GM19351 (cell line): ENCODE data around the gene PCSK4.

Experiments
- ATAC-seq: cut with Tn5 transposase; IDR thresholded peaks from one replicate; pipeline ENCODE4 v1.9.1; 2021; ENCODE audit warnings: mild to moderate bottlenecking, moderate library complexity; ENCODE audit not compliant: unreplicated experiment

Gene PCSK4

GRCh38 chr19:1472231-1473084 lies 17.7 kb downstream of the PCSK4 start:
- ATAC-seq: no peak

DNA sequence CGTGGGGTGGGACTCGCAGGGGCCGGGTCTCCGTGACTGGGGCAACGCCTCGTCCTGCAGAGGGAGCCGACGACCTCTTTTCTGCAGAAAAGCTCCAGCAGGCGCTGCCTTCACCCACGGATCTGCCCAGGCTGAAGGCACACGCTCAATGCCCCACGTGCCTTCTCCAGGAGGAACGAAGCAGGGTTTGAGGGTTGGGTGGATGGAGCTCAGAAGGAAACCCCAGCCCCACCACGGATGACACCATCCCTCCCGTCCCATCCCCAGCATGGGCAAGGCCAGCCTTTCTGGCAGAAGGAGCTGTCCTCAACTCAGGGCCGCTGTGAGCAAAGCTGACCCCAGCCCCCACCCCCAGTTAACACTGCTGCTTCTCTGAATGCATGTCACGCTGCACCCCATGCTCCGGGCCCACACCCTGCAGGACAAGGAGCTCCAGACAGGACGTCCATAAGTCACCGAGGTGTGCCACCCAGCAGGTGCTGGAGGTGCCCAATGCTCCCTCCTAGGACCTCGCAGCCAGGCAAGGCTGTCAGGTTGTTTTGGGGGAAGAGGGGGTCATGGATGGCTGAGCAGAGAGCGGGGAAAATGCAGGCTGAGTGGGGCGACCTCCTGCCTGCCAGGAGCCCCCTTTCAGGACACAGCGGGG lies 18.5 kb downstream of the PCSK4 start:
- ATAC-seq: no peak

DNA sequence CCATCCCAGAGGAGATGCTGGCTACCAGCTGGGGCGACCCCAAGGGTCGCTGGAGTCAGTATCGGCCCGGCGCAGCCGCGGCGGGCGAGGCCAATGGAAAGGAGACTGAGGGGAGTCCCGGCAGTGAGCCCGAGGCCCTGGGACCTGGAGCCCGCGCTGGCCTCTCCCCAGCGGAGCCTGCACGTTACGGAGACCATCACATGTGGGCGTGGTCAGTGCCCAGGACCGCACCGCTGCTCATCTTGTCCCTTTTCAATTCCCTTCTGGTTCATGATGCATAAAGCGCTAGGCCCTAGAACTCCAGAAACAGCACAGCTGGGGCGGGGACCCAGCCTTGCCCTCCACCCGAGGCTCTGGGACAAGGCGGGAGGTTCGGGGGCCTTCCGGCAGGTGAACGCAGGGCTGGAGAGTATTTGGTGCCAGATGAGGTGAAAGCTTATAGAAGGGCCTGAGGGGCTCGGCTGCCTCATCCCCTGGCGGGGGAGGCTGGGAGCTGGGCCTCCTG lies 19.1 kb downstream of the PCSK4 start:
- ATAC-seq: no peak

DNA sequence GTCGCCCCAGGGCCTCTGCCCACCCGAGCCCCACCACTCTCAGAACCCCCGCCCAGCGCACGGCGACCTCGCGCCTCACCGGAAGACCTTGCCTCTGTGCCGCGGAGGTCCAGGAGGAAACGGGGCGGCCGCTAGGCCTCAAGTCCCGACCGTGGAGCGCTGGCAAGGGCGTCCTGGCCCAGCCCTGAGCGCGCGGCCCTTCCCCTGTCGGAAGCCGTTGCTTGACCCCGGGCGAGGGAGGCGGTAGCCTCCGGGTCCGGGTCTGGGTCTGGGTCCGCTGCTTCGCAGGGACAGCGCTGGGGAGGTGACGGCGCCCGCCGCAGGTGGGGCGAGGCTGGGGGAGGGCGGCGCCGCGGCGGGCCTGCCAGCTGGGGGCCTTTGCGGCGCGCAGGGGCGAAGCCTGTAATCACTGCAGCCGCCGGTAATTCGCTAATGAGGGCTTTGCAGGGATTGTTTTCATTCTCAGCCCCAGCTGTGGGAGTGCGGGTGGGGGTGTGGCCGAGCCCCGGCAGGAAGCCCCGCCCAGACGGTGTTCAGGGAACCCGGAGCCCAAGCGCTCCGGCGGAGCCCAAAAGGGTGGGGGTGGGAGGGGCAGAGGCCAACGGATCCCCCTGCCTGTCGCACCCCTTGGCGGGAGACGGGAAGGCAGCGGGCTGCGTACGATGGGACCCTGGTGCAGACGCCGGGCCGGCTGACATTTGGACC lies 19.7 kb downstream of the PCSK4 start:
- no peak for ATAC-seq

DNA sequence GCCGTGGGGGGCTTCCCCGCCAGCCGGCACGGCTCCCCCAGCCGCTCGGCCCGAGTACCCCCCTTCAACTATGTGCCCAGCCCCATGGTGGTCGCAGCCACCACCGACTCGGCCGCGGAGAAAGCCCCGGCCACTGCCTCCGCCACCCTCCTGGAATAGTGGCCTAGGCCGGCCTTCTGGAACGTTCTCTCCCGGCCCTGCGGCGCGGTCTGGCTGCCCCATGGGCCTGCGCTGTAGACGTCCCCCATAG lies 20.2 kb downstream of the PCSK4 start:
- no peak for ATAC-seq

GRCh38 chr19:1469255-1470054 lies 20.7 kb downstream of the PCSK4 start:
- ATAC-seq: no peak

DNA sequence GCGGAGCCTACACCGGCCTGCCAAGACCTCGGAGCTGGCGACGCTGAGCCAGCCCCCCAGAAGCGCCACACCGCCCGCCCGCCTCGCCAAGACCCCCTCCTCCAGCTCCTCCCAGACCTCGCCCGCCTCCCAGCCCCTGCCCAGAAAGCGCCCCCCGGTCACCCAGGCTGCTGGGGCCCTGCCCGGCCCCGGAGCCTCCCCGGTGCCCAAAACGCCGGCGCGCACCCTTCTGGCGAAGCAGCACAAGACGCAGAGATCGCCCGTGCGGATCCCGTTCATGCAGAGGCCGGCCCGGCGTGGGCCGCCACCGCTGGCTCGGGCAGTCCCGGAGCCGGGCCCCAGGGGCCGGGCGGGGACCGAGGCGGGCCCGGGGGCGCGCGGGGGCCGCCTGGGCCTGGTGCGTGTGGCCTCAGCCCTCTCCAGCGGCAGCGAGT lies 21.3 kb downstream of the PCSK4 start:
- no peak for ATAC-seq

DNA sequence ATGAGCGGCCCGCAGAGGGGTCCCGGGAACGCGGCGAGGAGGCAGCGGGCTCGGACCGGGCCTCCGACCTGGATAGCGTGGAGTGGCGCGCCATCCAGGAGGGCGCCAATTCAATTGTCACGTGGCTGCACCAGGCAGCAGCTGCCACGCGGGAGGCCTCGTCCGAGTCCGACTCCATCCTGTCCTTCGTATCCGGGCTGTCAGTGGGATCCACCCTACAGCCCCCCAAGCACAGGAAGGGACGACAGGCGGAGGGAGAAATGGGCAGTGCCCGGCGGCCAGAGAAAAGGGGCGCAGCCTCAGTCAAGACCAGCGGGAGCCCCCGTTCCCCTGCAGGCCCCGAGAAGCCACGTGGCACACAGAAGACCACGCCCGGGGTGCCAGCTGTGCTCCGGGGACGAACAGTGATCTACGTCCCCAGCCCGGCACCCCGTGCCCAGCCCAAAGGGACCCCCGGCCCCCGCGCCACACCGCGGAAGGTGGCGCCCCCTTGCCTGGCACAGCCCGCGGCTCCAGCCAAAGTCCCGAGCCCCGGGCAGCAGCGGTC lies 21.8 kb downstream of the PCSK4 start:
- ATAC-seq: no peak

DNA sequence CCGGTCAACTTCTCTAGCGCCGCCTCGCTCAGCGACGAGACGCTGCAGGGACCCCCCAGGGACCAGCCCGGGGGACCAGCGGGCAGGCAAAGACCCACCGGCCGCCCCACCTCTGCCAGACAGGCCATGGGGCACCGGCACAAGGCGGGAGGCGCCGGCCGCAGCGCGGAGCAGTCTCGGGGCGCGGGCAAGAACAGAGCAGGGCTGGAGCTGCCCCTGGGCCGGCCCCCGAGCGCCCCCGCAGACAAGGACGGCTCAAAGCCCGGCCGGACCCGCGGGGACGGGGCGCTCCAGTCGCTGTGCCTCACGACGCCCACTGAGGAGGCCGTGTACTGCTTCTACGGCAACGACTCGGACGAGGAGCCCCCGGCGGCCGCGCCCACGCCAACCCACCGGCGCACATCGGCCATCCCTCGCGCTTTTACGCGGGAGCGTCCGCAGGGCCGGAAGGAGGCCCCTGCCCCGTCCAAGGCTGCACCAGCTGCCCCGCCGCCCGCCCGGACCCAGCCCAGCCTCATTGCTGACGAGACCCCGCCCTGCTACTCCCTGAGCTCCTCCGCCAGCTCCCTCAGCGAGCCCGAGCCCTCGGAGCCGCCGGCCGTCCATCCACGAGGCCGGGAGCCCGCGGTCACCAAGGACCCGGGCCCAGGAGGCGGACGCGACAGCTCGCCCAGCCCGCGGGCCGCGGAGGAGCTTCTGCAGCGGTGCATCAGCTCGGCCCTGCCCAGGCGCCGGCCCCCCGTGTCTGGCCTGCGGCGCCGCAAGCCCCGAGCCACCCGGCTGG lies 22.5 kb downstream of the PCSK4 start:
- no peak for ATAC-seq

- no peak for ATAC-seq
Measured at GRCh38 chr19:1467215-1467489, 23.0 kb downstream of the PCSK4 start.

GRCh38 chr19:1466461-1467214 lies 23.5 kb downstream of the PCSK4 start:
- ATAC-seq: no peak

GRCh38 chr19:1466018-1466460 lies 24.1 kb downstream of the PCSK4 start:
- no peak for ATAC-seq

DNA sequence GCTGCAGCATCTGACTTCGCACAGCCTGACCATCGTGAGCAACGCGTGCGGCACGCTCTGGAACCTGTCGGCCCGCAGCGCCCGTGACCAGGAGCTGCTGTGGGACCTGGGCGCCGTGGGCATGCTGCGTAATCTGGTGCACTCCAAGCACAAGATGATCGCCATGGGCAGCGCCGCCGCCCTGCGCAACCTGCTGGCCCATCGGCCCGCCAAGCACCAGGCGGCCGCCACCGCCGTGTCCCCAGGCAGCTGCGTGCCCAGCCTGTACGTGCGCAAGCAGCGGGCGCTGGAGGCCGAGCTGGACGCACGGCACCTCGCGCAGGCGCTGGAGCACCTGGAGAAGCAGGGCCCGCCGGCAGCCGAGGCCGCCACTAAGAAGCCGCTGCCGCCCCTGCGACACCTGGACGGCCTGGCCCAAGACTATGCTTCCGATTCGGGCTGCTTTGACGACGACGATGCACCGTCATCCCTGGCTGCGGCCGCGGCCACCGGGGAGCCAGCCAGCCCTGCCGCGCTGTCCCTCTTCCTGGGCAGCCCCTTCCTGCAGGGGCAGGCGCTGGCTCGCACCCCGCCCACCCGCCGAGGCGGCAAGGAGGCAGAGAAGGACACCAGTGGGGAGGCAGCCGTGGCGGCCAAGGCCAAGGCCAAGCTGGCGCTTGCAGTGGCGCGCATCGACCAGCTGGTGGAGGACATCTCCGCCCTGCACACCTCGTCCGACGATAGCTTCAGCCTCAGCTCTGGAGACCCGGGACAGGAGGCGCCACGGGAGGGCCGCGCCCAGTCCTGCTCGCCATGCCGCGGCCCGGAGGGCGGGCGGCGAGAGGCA lies 24.7 kb downstream of the PCSK4 start:
- ATAC-seq: no peak

DNA sequence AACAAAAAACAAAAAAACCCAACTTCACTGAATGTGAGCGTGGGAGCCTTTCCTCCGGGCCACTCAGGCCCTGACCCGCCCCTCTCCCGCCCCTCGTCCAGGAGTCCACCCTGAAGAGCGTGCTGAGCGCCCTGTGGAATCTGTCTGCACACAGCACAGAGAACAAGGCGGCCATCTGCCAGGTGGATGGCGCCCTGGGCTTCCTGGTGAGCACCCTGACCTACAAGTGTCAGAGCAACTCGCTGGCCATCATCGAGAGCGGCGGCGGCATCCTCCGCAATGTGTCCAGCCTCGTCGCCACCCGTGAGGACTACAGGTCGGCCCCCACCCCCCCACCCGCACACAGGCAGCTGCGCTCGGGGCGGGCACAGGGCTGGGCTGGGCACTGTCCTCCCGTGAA lies 28.3 kb downstream of the PCSK4 start:
- no peak for ATAC-seq

DNA sequence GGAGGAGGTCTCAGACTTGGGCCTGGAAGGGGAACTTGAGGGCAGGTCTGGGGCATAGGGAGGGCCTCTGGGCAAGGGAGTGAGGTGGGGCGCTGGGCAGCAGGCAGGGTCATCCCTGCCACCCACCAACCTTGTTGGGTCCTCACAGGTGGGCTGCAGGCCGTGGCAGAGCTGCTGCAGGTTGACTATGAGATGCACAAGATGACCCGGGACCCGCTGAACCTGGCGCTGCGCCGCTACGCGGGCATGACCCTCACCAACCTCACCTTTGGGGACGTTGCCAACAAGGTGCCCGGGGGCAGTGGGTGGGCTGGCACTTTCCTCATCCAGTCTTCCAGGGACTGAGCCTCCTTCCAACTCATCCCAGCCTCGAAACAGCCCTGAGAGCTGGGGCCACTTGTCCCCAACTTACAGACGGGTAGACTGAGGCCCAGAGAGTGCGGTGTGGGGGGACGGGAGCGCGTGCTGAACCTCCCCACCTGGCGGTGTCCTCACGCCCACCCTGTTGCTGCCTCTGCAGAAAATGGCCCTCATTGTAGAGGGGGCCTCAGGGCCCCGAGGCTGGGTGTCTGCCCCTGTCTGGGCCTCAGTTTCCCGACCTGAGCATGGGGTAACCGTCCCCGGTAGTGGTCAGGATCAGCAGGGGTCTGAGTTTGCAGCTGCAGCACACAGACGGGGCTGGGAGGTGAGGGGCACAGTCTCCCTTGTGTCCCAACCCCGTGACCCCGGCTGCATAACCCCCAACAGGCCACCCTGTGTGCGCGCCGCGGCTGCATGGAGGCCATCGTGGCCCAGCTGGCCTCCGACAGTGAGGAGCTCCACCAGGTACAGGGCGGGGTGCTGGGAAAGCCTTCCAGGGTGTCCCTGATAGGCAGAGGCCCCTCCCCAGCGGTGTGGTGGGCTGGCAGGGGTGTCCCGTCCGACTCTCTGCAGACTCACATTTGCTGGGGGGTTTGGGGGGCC lies 29.8 kb downstream of the PCSK4 start:
- no peak for ATAC-seq

DNA sequence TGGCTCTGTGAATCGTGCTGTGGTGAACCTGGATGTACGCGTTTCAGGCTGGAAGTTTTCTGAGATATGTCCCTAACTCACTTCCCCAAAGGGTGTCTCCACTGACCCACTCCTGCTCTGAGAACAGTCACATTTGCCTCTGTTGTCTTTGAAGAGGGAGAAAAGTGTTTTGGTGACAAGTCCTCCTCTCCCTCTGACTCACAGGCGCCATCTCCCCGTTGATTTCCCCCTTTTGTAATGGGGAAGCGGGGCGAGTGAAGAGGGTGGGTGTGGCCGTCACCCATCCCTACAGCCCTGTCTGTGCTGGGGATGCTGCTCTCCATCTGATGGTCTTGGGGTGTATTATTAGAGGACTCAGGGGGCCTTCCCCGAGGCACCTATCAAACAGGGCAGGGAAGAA lies 30.7 kb downstream of the PCSK4 start:
- ATAC-seq: no peak

DNA sequence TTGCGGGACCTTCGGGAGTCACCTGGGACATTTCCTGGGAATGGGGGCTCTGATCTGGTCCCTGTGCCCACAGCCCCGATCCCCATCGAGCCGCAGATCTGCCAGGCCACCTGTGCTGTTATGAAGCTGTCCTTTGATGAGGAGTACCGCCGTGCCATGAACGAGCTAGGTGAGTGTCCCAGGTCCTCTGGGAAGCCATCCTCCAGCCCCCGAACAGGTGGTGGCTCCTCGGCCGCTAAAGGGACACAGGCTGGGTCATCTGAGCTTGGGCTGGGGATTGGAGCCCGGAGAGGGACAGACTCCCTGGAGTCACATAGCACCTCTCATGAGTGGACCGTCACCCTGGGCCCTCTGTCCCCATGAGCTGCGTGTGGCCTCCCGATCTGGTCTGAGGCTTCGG lies 32.3 kb downstream of the PCSK4 start:
- ATAC-seq: no peak
